HUES48 (cell line): ENCODE results near the gene MTX1.
"Not testable (repeated sequence)": the region's sequence is repeated elsewhere in the genome, so short reads cannot be mapped to it uniquely, and the experiment has no call there.

Experiments
- H3K27ac ChIP-seq: one replicate; pipeline ENCODE4 v1.7.0; 2013; ENCODE audit warnings: low read depth, low read length, inconsistent platforms
- H3K27me3 ChIP-seq: 2 replicates; pipeline ENCODE4 v1.6.1; 2013; ENCODE audit warnings: mild to moderate bottlenecking, low read length; ENCODE audit not compliant: control insufficient read depth, insufficient read depth
- H3K36me3 ChIP-seq: 2 replicates; pipeline ENCODE4 v1.6.1; 2013; ENCODE audit warnings: low read length; ENCODE audit not compliant: control insufficient read depth, insufficient read depth
- H3K4me1 ChIP-seq: 2 replicates; pipeline ENCODE4 v1.6.1; 2013; ENCODE audit warnings: mild to moderate bottlenecking, low read length; ENCODE audit not compliant: control insufficient read depth, insufficient read depth
- H3K4me3 ChIP-seq: 2 replicates; pipeline ENCODE4 v1.5.1; 2013; ENCODE audit warnings: mild to moderate bottlenecking, low read depth, low read length
- H3K9ac ChIP-seq: 2 replicates; pipeline ENCODE4 v1.6.1; 2013; ENCODE audit warnings: mild to moderate bottlenecking, low read depth, low read length, moderate library complexity
- H3K9me3 ChIP-seq: 2 replicates; pipeline ENCODE4 v1.6.1; 2013; ENCODE audit warnings: low read length; ENCODE audit not compliant: control insufficient read depth, insufficient read depth

The MTX1 gene

GRCh38 chr1:155214702-155215101, 6.2 kb downstream of the MTX1 start:
- H3K9me3 ChIP-seq, H3K9ac ChIP-seq, H3K27me3 ChIP-seq, H3K27ac ChIP-seq, H3K4me1 ChIP-seq, H3K4me3 ChIP-seq: not testable (repeated sequence)
- peaks cover 26% of the 10 kb centered on the region for H3K36me3 ChIP-seq

- H3K27me3 ChIP-seq = no peaks in the 10 kb centered on the region
- H3K27ac ChIP-seq = no peak overlapping the region
- no peaks in the 10 kb centered on the region for H3K4me1 ChIP-seq
- H3K9me3 ChIP-seq = no peaks in the 10 kb centered on the region
- peak overlapping the region; percentile 40 for H3K4me3 ChIP-seq
- H3K36me3 ChIP-seq = peaks cover 11% of the 10 kb centered on the region; the same call in 1 of the 2 replicates
- no peak overlapping the region for H3K9ac ChIP-seq
These were observed 10.5 kb downstream of the MTX1 start for GRCh38 chr1:155218854-155219591.

- H3K27me3 ChIP-seq = no peaks in the 10 kb centered on the region
- H3K27ac ChIP-seq = no peak overlapping the region
- H3K4me3 ChIP-seq = peak overlapping the region; percentile 40; the same call in 1 of the 2 replicates
- H3K4me1 ChIP-seq = no peaks in the 10 kb centered on the region
- peaks cover 11% of the 10 kb centered on the region; the same call in 1 of the 2 replicates for H3K36me3 ChIP-seq
- no peak overlapping the region for H3K9ac ChIP-seq
- H3K9me3 ChIP-seq = no peaks in the 10 kb centered on the region
These were observed 11.1 kb downstream of the MTX1 start for GRCh38 chr1:155219592-155220031.

- H3K4me3 ChIP-seq, H3K4me1 ChIP-seq: not testable (repeated sequence)
These were observed 11.9 kb downstream of the MTX1 start for GRCh38 chr1:155220211-155220965.

GRCh38 chr1:155223047-155223446, 14.6 kb downstream of the MTX1 start:
- H3K4me1 ChIP-seq = peaks cover 6% of the 10 kb centered on the region
- H3K9ac ChIP-seq = no peak overlapping the region
- H3K27ac ChIP-seq = no peak overlapping the region
- H3K36me3 ChIP-seq = peaks cover 4% of the 10 kb centered on the region; the same call in 1 of the 2 replicates
- no peaks in the 10 kb centered on the region for H3K9me3 ChIP-seq
- H3K27me3 ChIP-seq = no peaks in the 10 kb centered on the region
- no peak overlapping the region for H3K4me3 ChIP-seq

More at GRCh38 chr1:155220211-155220965, 11.9 kb downstream of the MTX1 start:
- not testable (repeated sequence) for H3K9ac ChIP-seq, H3K27me3 ChIP-seq, H3K36me3 ChIP-seq, H3K9me3 ChIP-seq, H3K27ac ChIP-seq

GRCh38 chr1:155225404-155225759, 16.9 kb downstream of the MTX1 start:
- H3K4me1 ChIP-seq, H3K36me3 ChIP-seq, H3K9ac ChIP-seq, H3K9me3 ChIP-seq, H3K27ac ChIP-seq, H3K27me3 ChIP-seq, H3K4me3 ChIP-seq: not testable (repeated sequence)

- Histone ChIP-seq H3K4me3 (peak overlapping the region; percentile 87), H3K4me1 (peaks cover 8% of the 10 kb centered on the region), H3K9ac (peak overlapping the region; percentile 81), H3K27ac (peak overlapping the region; percentile 89), H3K36me3 (peaks cover 4% of the 10 kb centered on the region; the same call in 1 of the 2 replicates), H3K9me3 (no peaks in the 10 kb centered on the region), H3K27me3 (peaks cover 7% of the 10 kb centered on the region)
These were observed 17.9 kb downstream of the MTX1 start for GRCh38 chr1:155226188-155226909.

GRCh38 chr1:155226910-155227260, 18.4 kb downstream of the MTX1 start:
- Histone ChIP-seq H3K9me3 (no peaks in the 10 kb centered on the region), H3K27ac (peak overlapping the region; percentile 89), H3K4me3 (peak overlapping the region; percentile 87), H3K4me1 (peaks cover 8% of the 10 kb centered on the region), H3K27me3 (peaks cover 7% of the 10 kb centered on the region), H3K36me3 (peaks cover 4% of the 10 kb centered on the region; the same call in 1 of the 2 replicates), H3K9ac (peak overlapping the region; percentile 81)

- H3K9ac ChIP-seq = peak overlapping the region; percentile 81
- H3K4me3 ChIP-seq = peak overlapping the region; percentile 87
- H3K27me3 ChIP-seq = peaks cover 7% of the 10 kb centered on the region
- H3K27ac ChIP-seq = peak overlapping the region; percentile 89
- peaks cover 8% of the 10 kb centered on the region for H3K4me1 ChIP-seq
- H3K9me3 ChIP-seq = no peaks in the 10 kb centered on the region
- peaks cover 4% of the 10 kb centered on the region; the same call in 1 of the 2 replicates for H3K36me3 ChIP-seq
These were observed 19.0 kb downstream of the MTX1 start for GRCh38 chr1:155227261-155228095.

GRCh38 chr1:155228096-155228427, 19.6 kb downstream of the MTX1 start:
- H3K27me3 ChIP-seq = peaks cover 7% of the 10 kb centered on the region
- H3K4me3 ChIP-seq = peak overlapping the region; percentile 49
- H3K9me3 ChIP-seq = no peaks in the 10 kb centered on the region
- H3K9ac ChIP-seq = peak overlapping the region; percentile 48; the same call in 1 of the 2 replicates
- H3K27ac ChIP-seq = peak overlapping the region; percentile 89
- H3K4me1 ChIP-seq = peaks cover 8% of the 10 kb centered on the region
- peaks cover 4% of the 10 kb centered on the region; the same call in 1 of the 2 replicates for H3K36me3 ChIP-seq
